ENCODE results near the gene FERMT3.
A peak's percentile ranks its signal among the peaks of the same experiment; 100 is the strongest.

Gene FERMT3

GRCh38 chr11:64220798-64221197 is 14.3 kb downstream of the FERMT3 start:
- Mint-ChIP-seq H3K27me3 (no peaks in the 10 kb centered on the region), H3K27ac (no peak overlapping the region)

GRCh38 chr11:64222651-64223000 is 16.1 kb downstream of the FERMT3 start:
- no peaks in the 10 kb centered on the region for H3K27me3 Mint-ChIP-seq
- ATAC-seq (ENCODE audit: low read depth) (no peak), DNase-seq (ENCODE audit: low spot score in 2 of 2) (no peak)
- H3K4me3 Mint-ChIP-seq: no peak overlapping the region
- peaks cover 6% of the 10 kb centered on the region for H3K36me3 Mint-ChIP-seq
- no peaks in the 10 kb centered on the region for H3K9me3 Mint-ChIP-seq
- no peak overlapping the region for H3K27ac Mint-ChIP-seq
- peaks cover 20% of the 10 kb centered on the region for H3K4me1 Mint-ChIP-seq

More at GRCh38 chr11:64220798-64221197, 14.3 kb downstream of the FERMT3 start:
- Mint-ChIP-seq H3K4me3 (no peak overlapping the region), H3K9me3 (no peaks in the 10 kb centered on the region), H3K4me1 (peaks cover 11% of the 10 kb centered on the region), H3K36me3 (peaks cover 10% of the 10 kb centered on the region)
- DNase-seq (ENCODE audit: low spot score in 2 of 2): peak in 1 of 2 donors; percentile 11
- ATAC-seq (ENCODE audit: low read depth): no peak

GRCh38 chr11:64223001-64223651 is 16.6 kb downstream of the FERMT3 start:
- H3K4me3 Mint-ChIP-seq: no peak overlapping the region
- no peak overlapping the region for H3K27ac Mint-ChIP-seq
- ATAC-seq (ENCODE audit: low read depth): no peak

GRCh38 chr11:64224151-64224890 is 17.8 kb downstream of the FERMT3 start:
- Mint-ChIP-seq H3K9me3 (no peaks in the 10 kb centered on the region), H3K27ac (no peak overlapping the region), H3K4me1 (peaks cover 24% of the 10 kb centered on the region), H3K4me3 (peak overlapping the region; percentile 53), H3K36me3 (peaks cover 2% of the 10 kb centered on the region), H3K27me3 (no peaks in the 10 kb centered on the region)
- no peak for DNase-seq (ENCODE audit: low spot score in 2 of 2)
- ATAC-seq (ENCODE audit: low read depth): no peak

More at GRCh38 chr11:64223001-64223651, 16.6 kb downstream of the FERMT3 start:
- peaks cover 22% of the 10 kb centered on the region for H3K4me1 Mint-ChIP-seq
- H3K36me3 Mint-ChIP-seq: peaks cover 6% of the 10 kb centered on the region
- DNase-seq (ENCODE audit: low spot score in 2 of 2): no peak
- H3K9me3 Mint-ChIP-seq: no peaks in the 10 kb centered on the region
- no peaks in the 10 kb centered on the region for H3K27me3 Mint-ChIP-seq

- Mint-ChIP-seq H3K27me3 (no peaks in the 10 kb centered on the region), H3K9me3 (no peaks in the 10 kb centered on the region), H3K36me3 (peaks cover 2% of the 10 kb centered on the region), H3K27ac (peak overlapping the region; percentile 89), H3K4me3 (peak overlapping the region; percentile 94), H3K4me1 (peaks cover 28% of the 10 kb centered on the region)
- no peak for ATAC-seq (ENCODE audit: low read depth)
- DNase-seq (ENCODE audit: low spot score in 2 of 2): peak in 1 of 2 donors; percentile 16
Measured at GRCh38 chr11:64224891-64225607, 18.5 kb downstream of the FERMT3 start.

GRCh38 chr11:64225608-64226506 is 19.3 kb downstream of the FERMT3 start, which contains the start of the genes NUDT22 and TRPT1:
TSS of gene NUDT22 (plus strand) at chr11:64226274. CDS start at chr11:64226653, 379 bp downstream.
TSS of gene TRPT1 (minus strand) at chr11:64226186. CDS start at chr11:64225860, 326 bp downstream.
- peak; percentile 86 to 88 for DNase-seq (ENCODE audit: low spot score in 2 of 2)
- H3K4me3 Mint-ChIP-seq: peak within 1 kb of the TSS; percentile 94
- H3K4me1 Mint-ChIP-seq: peaks cover 29% of the 10 kb centered on the region
- H3K27ac Mint-ChIP-seq: peak within 1 kb of the TSS; percentile 89
- H3K36me3 Mint-ChIP-seq: peaks cover 2% of the 10 kb centered on the region
- peak; percentile 62 for ATAC-seq (ENCODE audit: low read depth)
- no peaks in the 10 kb centered on the region for H3K27me3 Mint-ChIP-seq
- H3K9me3 Mint-ChIP-seq: no peaks in the 10 kb centered on the region

- Mint-ChIP-seq H3K4me3 (peak overlapping the region; percentile 94), H3K27ac (peak overlapping the region; percentile 89), H3K9me3 (no peaks in the 10 kb centered on the region), H3K4me1 (peaks cover 33% of the 10 kb centered on the region), H3K27me3 (no peaks in the 10 kb centered on the region), H3K36me3 (no peaks in the 10 kb centered on the region)
- peak in 1 of 2 donors; percentile 56 for DNase-seq (ENCODE audit: low spot score in 2 of 2)
- peak; percentile 26 for ATAC-seq (ENCODE audit: low read depth)
Measured at GRCh38 chr11:64226507-64227051, 20.1 kb downstream of the FERMT3 start.

- H3K9me3 Mint-ChIP-seq: no peaks in the 10 kb centered on the region
- H3K4me1 Mint-ChIP-seq: peaks cover 37% of the 10 kb centered on the region
- no peak for DNase-seq (ENCODE audit: low spot score in 2 of 2)
- H3K4me3 Mint-ChIP-seq: peak overlapping the region; percentile 94
- H3K27ac Mint-ChIP-seq: peak overlapping the region; percentile 89
- ATAC-seq (ENCODE audit: low read depth): no peak
- H3K36me3 Mint-ChIP-seq: no peaks in the 10 kb centered on the region
- no peaks in the 10 kb centered on the region for H3K27me3 Mint-ChIP-seq
Measured at GRCh38 chr11:64227405-64227956, 21.0 kb downstream of the FERMT3 start.

GRCh38 chr11:64229090-64229743 is 22.7 kb downstream of the FERMT3 start:
- ATAC-seq (ENCODE audit: low read depth): no peak
- DNase-seq (ENCODE audit: low spot score in 2 of 2): no peak
- no peaks in the 10 kb centered on the region for H3K9me3 Mint-ChIP-seq
- peak overlapping the region; percentile 96 for H3K27ac Mint-ChIP-seq
- H3K36me3 Mint-ChIP-seq: no peaks in the 10 kb centered on the region
- H3K4me3 Mint-ChIP-seq: peak overlapping the region; percentile 93
- H3K4me1 Mint-ChIP-seq: peaks cover 40% of the 10 kb centered on the region
- no peaks in the 10 kb centered on the region for H3K27me3 Mint-ChIP-seq

- H3K4me3 Mint-ChIP-seq: peak overlapping the region; percentile 93
- H3K4me1 Mint-ChIP-seq: peaks cover 39% of the 10 kb centered on the region
Measured at GRCh38 chr11:64229744-64230170, 23.2 kb downstream of the FERMT3 start.

GRCh38 chr11:64230171-64230984 is 23.9 kb downstream of the FERMT3 start, which contains the start of gene DNAJC4:
TSS of gene DNAJC4 (plus strand) at chr11:64230548. CDS start at chr11:64230855, 307 bp downstream.
- DNase-seq (ENCODE audit: low spot score in 2 of 2) (peak; percentile 86 to 89), ATAC-seq (ENCODE audit: low read depth) (peak; percentile 52)
- peaks cover 35% of the 10 kb centered on the region for H3K4me1 Mint-ChIP-seq
- no peaks in the 10 kb centered on the region for H3K9me3 Mint-ChIP-seq
- no peaks in the 10 kb centered on the region for H3K27me3 Mint-ChIP-seq
- no peaks in the 10 kb centered on the region for H3K36me3 Mint-ChIP-seq
- peak within 1 kb of the TSS; percentile 96 for H3K27ac Mint-ChIP-seq
- peak within 1 kb of the TSS; percentile 93 for H3K4me3 Mint-ChIP-seq

More at GRCh38 chr11:64229744-64230170, 23.2 kb downstream of the FERMT3 start:
- no peaks in the 10 kb centered on the region for H3K9me3 Mint-ChIP-seq
- H3K36me3 Mint-ChIP-seq: no peaks in the 10 kb centered on the region
- ATAC-seq (ENCODE audit: low read depth) (no peak), DNase-seq (ENCODE audit: low spot score in 2 of 2) (no peak)
- H3K27me3 Mint-ChIP-seq: no peaks in the 10 kb centered on the region
- H3K27ac Mint-ChIP-seq: peak overlapping the region; percentile 96

GRCh38 chr11:64230985-64231365 is 24.5 kb downstream of the FERMT3 start:
- no peak for ATAC-seq (ENCODE audit: low read depth)
- H3K9me3 Mint-ChIP-seq: no peaks in the 10 kb centered on the region
- H3K27me3 Mint-ChIP-seq: no peaks in the 10 kb centered on the region
- H3K27ac Mint-ChIP-seq: peak overlapping the region; percentile 96
- peaks cover 37% of the 10 kb centered on the region for H3K4me1 Mint-ChIP-seq
- peak overlapping the region; percentile 93 for H3K4me3 Mint-ChIP-seq
- H3K36me3 Mint-ChIP-seq: no peaks in the 10 kb centered on the region
- no peak for DNase-seq (ENCODE audit: low spot score in 2 of 2)

All from memory B cell (primary cell).